Thyroid gland (tissue), 4 donors: ENCODE data around the gene OR4D6.

Experiments
- CTCF ChIP-seq, 6 experiments: fragments of 200-600 bp in 3 of 6; fragments of 450-650 bp in 3 of 6; sonication (generic) in 3 of 6; IDR thresholded peaks; one replicate each; pipeline ENCODE4 v1.5.1; 2016 to 2019; ENCODE audit warnings: antibody characterized with exemption in 6 of 6, mild to moderate bottlenecking in 2 of 6, inconsistent platforms in 1 of 6, moderate library complexity in 1 of 6
- POLR2A ChIP-seq, 2 donors: fragments of 450-650 bp; IDR thresholded peaks; one replicate each; pipeline ENCODE4 v1.6.1; 2017; ENCODE audit warnings: antibody characterized with exemption in 2 of 2, mild to moderate bottlenecking in 2 of 2, moderate library complexity in 1 of 2

GRCh38 chr11:59473015-59473414 is 16.3 kb downstream of the OR4D6 start, which contains the start of gene OR4D10:
- TF ChIP-seq CTCF (IDR thresholded peaks at IDR 0.05) (no peak), POLR2A (IDR thresholded peaks at IDR 0.05) (no peak)
